Measurements from ENCODE around the gene PPP1R3D. TPM values are rescaled to one million over a fixed set of nuclear protein-coding genes. Genes with fewer than 3 reads are reported as not detected.

The PPP1R3D gene
- total and polyA plus RNA-seq, 2 of the 13 experiments (the other 11 are each of a cell fraction or from before 2014, with no cell fraction given), result 1.2 to 3.7 TPM

- TF ChIP-seq ZMYM4 (CRISPR knock-in tag; IDR thresholded peaks at IDR 0.05) (0 out of 2 replicates have a peak, but pooled peaks have one; percentile 53), GATAD2A (CRISPR knock-in tag; IDR thresholded peaks at IDR 0.05) (no peak), ZNF441 (CRISPR knock-in tag; IDR thresholded peaks at IDR 0.05; ENCODE audit: borderline replicate concordance) (no peak), FOXO1 (CRISPR knock-in tag; IDR thresholded peaks at IDR 0.05) (no peak), ZNF274 (CRISPR knock-in tag; IDR thresholded peaks at IDR 0.05) (no peak), NR2F1 (CRISPR knock-in tag; IDR thresholded peaks at IDR 0.05) (no peak), ZFY (CRISPR knock-in tag; IDR thresholded peaks at IDR 0.05) (0 out of 2 replicates have a peak, but pooled peaks have one; percentile 30), ZNF331 (CRISPR knock-in tag; IDR thresholded peaks at IDR 0.05) (0 out of 2 replicates have a peak, but pooled peaks have one; percentile 43), ZBTB20 (CRISPR knock-in tag; IDR thresholded peaks at IDR 0.05; ENCODE audit: borderline replicate concordance, low read depth) (no peak), SALL1 (CRISPR knock-in tag; IDR thresholded peaks at IDR 0.05) (0 out of 2 replicates have a peak, but pooled peaks have one; percentile 31), KDM3A (CRISPR knock-in tag; IDR thresholded peaks at IDR 0.05; ENCODE audit: low read depth) (no peak), HNF4A (CRISPR knock-in tag; IDR thresholded peaks at IDR 0.05) (0 out of 2 replicates have a peak, but pooled peaks have one; percentile 8), CAMTA2 (CRISPR knock-in tag; IDR thresholded peaks at IDR 0.05; ENCODE audit: borderline replicate concordance) (no peak), TEAD3 (CRISPR knock-in tag; optimal IDR thresholded peaks at IDR 0.05; ENCODE audit: borderline replicate concordance) (no peak), TAF1 (CRISPR knock-in tag; IDR thresholded peaks at IDR 0.05) (no peak), ZNF256 (CRISPR knock-in tag; conservative IDR thresholded peaks at IDR 0.05) (no peak), ZNF724P (CRISPR knock-in tag; IDR thresholded peaks at IDR 0.05; ENCODE audit: borderline replicate concordance) (no peak), ZNF775 (CRISPR knock-in tag; IDR thresholded peaks at IDR 0.05; ENCODE audit: borderline replicate concordance) (no peak), MLLT10 (CRISPR knock-in tag; IDR thresholded peaks at IDR 0.05) (no peak), MAZ (IDR thresholded peaks at IDR 0.05; ENCODE audit: borderline replicate concordance, low read depth, low read length) (peak; percentile 51; the same call in 1 of the 2 replicates), MAZ (CRISPR knock-in tag; IDR thresholded peaks at IDR 0.05; ENCODE audit: low read depth) (0 out of 2 replicates have a peak, but pooled peaks have one; percentile 59), ZNF570 (CRISPR knock-in tag; IDR thresholded peaks at IDR 0.05; ENCODE audit: borderline replicate concordance) (no peak), CHD4 (IDR thresholded peaks at IDR 0.05; ENCODE audit: borderline replicate concordance, low read length) (no peak), ZNF546 (CRISPR knock-in tag; conservative IDR thresholded peaks at IDR 0.05) (no peak), TRAFD1 (CRISPR knock-in tag; IDR thresholded peaks at IDR 0.05; ENCODE audit: borderline replicate concordance) (no peak), POLR2AphosphoS2 (IDR thresholded peaks at IDR 0.05; ENCODE audit: low read depth, low read length) (no peak), ZSCAN12 (CRISPR knock-in tag; IDR thresholded peaks at IDR 0.05) (no peak), BHLHE40 (IDR thresholded peaks at IDR 0.05; ENCODE audit: low read length) (no peak), KLF16 (CRISPR knock-in tag; IDR thresholded peaks at IDR 0.05) (0 out of 4 replicates have a peak, but pooled peaks of 1 of the 2 experiments have one; percentile 40), YEATS2 (CRISPR knock-in tag; IDR thresholded peaks at IDR 0.05; ENCODE audit: borderline replicate concordance) (no peak), ZNF792 (CRISPR knock-in tag; IDR thresholded peaks at IDR 0.05) (no peak), TEF (CRISPR knock-in tag; IDR thresholded peaks at IDR 0.05) (no peak)
Measured at GRCh38 chr20:59933849-59934585, 6.1 kb downstream of the PPP1R3D start (continued).

Measured in HepG2 (cell line).